HG03103 (cell line): ENCODE measurements around the gene NKD1.
"Not testable (repeated sequence)": the region's sequence is repeated elsewhere in the genome, so short reads cannot be mapped to it uniquely, and the experiment has no call there.

Experiments used
- ATAC-seq: cut with Tn5 transposase; IDR thresholded peaks from one replicate; pipeline ENCODE4 v1.9.1; 2021; ENCODE audit warnings: low read depth; ENCODE audit not compliant: unreplicated experiment

Gene NKD1

GRCh38 chr16:50535506-50536257, 12.5 kb upstream of the NKD1 start:
- no peak for ATAC-seq

- ATAC-seq = not testable (repeated sequence)
Measured at GRCh38 chr16:50536258-50536645, 11.9 kb upstream of the NKD1 start.

GRCh38 chr16:50537533-50538290, 10.5 kb upstream of the NKD1 start:
- ATAC-seq = no peak

- no peak for ATAC-seq
Measured at GRCh38 chr16:50538411-50539052, 9.7 kb upstream of the NKD1 start.

GRCh38 chr16:50539053-50539695, 9.0 kb upstream of the NKD1 start:
- ATAC-seq = no peak

GRCh38 chr16:50539822-50540710, 8.1 kb upstream of the NKD1 start:
- no peak for ATAC-seq

- no peak for ATAC-seq
Measured at GRCh38 chr16:50540711-50541007, 7.5 kb upstream of the NKD1 start.

GRCh38 chr16:50542703-50543102, 5.5 kb upstream of the NKD1 start:
- no peak for ATAC-seq

- no peak for ATAC-seq
Measured at GRCh38 chr16:50546125-50546524, 2.1 kb upstream of the NKD1 start.

- no peak for ATAC-seq
Measured at GRCh38 chr16:50547340-50548124, 664 bp upstream of the NKD1 start.

GRCh38 chr16:50548909-50549560, 839 bp downstream of the NKD1 start:
- no peak for ATAC-seq

- no peak for ATAC-seq
Measured at GRCh38 chr16:50549561-50549915, 1.3 kb downstream of the NKD1 start.

- ATAC-seq = no peak
Measured at GRCh38 chr16:50550035-50550434, 1.8 kb downstream of the NKD1 start.

GRCh38 chr16:50550866-50551641, 2.9 kb downstream of the NKD1 start:
- ATAC-seq = no peak

GRCh38 chr16:50552476-50553101, 4.4 kb downstream of the NKD1 start:
- no peak for ATAC-seq

GRCh38 chr16:50553182-50553710, 5.0 kb downstream of the NKD1 start:
- no peak for ATAC-seq

- ATAC-seq = no peak
Measured at GRCh38 chr16:50553731-50554360, 5.7 kb downstream of the NKD1 start.
